ENCODE data around the gene GXYLT2. TPM values are rescaled to one million over a fixed set of nuclear protein-coding genes. Genes with fewer than 3 reads are reported as not detected.

Gene GXYLT2
- total RNA-seq, 2 donors from 2014 or later: 32.4 to 35.1 TPM

- H3K4me3 ChIP-seq: no peak overlapping the region
- no peak for ATAC-seq (ENCODE audit: insufficient number of reproducible peaks, low FRiP score, low read depth)
Observed at GRCh38 chr3:72932416-72932815, 44.6 kb downstream of the GXYLT2 start.

GRCh38 chr3:72938471-72939265 lies 50.8 kb downstream of the GXYLT2 start:
- TF ChIP-seq CTCF (IDR thresholded peaks at IDR 0.05): peak; percentile 79
- peak overlapping the region; percentile 46 for H3K4me3 ChIP-seq
- peak; percentile 92 for ATAC-seq (ENCODE audit: insufficient number of reproducible peaks, low FRiP score, low read depth)
- H3K27me3 ChIP-seq (replicated peaks; ENCODE audit: insufficient read depth): no peaks in the 10 kb centered on the region
- DNase-seq (ENCODE audit: low spot score): peak; percentile 13
- H3K27ac ChIP-seq: peak overlapping the region; percentile 23 to 50
- H3K4me1 ChIP-seq (ENCODE audit: control insufficient read depth in 1 of 2, low read depth in 2 of 2): peaks cover 3 to 12% of the 10 kb centered on the region in 2 donors
- no peaks in the 10 kb centered on the region for H3K36me3 ChIP-seq
- H3K9me3 ChIP-seq: no peaks in the 10 kb centered on the region

More at GRCh38 chr3:72932416-72932815, 44.6 kb downstream of the GXYLT2 start:
- no peak for DNase-seq (ENCODE audit: low spot score)
- H3K27ac ChIP-seq: no peak overlapping the region
- peaks cover 0 to 4% of the 10 kb centered on the region in 2 donors for H3K4me1 ChIP-seq (ENCODE audit: control insufficient read depth in 1 of 2, low read depth in 2 of 2)
- TF ChIP-seq CTCF (IDR thresholded peaks at IDR 0.05): no peak
- H3K36me3 ChIP-seq: no peaks in the 10 kb centered on the region
- no peaks in the 10 kb centered on the region for H3K9me3 ChIP-seq
- H3K27me3 ChIP-seq (replicated peaks; ENCODE audit: insufficient read depth): no peaks in the 10 kb centered on the region

- ATAC-seq (ENCODE audit: insufficient number of reproducible peaks, low FRiP score, low read depth) (no peak), DNase-seq (ENCODE audit: low spot score) (no peak)
- Histone ChIP-seq H3K27me3 (replicated peaks; ENCODE audit: insufficient read depth) (no peaks in the 10 kb centered on the region), H3K4me1 (ENCODE audit: control insufficient read depth in 1 of 2, low read depth in 2 of 2) (peaks cover 3 to 8% of the 10 kb centered on the region in 2 donors), H3K4me3 (no peak overlapping the region), H3K27ac (no peak overlapping the region), H3K36me3 (no peaks in the 10 kb centered on the region), H3K9me3 (no peaks in the 10 kb centered on the region)
- no peak for TF ChIP-seq CTCF (IDR thresholded peaks at IDR 0.05)
Observed at GRCh38 chr3:72941245-72941644, 53.4 kb downstream of the GXYLT2 start.

GRCh38 chr3:72942427-72942826 lies 54.6 kb downstream of the GXYLT2 start:
- ATAC-seq (ENCODE audit: insufficient number of reproducible peaks, low FRiP score, low read depth): no peak
- no peak overlapping the region for H3K27ac ChIP-seq
- TF ChIP-seq CTCF (IDR thresholded peaks at IDR 0.05): no peak
- H3K27me3 ChIP-seq (replicated peaks; ENCODE audit: insufficient read depth): no peaks in the 10 kb centered on the region
- DNase-seq (ENCODE audit: low spot score): no peak
- no peak overlapping the region for H3K4me3 ChIP-seq
- H3K4me1 ChIP-seq (ENCODE audit: control insufficient read depth in 1 of 2, low read depth in 2 of 2): peaks cover 3 to 8% of the 10 kb centered on the region in 2 donors
- H3K9me3 ChIP-seq: no peaks in the 10 kb centered on the region
- no peaks in the 10 kb centered on the region for H3K36me3 ChIP-seq

GRCh38 chr3:72944696-72945095 lies 56.9 kb downstream of the GXYLT2 start:
- ATAC-seq (ENCODE audit: insufficient number of reproducible peaks, low FRiP score, low read depth): no peak
- Histone ChIP-seq H3K27ac (no peak overlapping the region), H3K9me3 (no peaks in the 10 kb centered on the region), H3K4me1 (ENCODE audit: control insufficient read depth in 1 of 2, low read depth in 2 of 2) (no peaks in the 10 kb centered on the region), H3K36me3 (no peaks in the 10 kb centered on the region), H3K4me3 (no peak overlapping the region), H3K27me3 (replicated peaks; ENCODE audit: insufficient read depth) (no peaks in the 10 kb centered on the region)
- TF ChIP-seq CTCF (IDR thresholded peaks at IDR 0.05): no peak
- DNase-seq (ENCODE audit: low spot score): no peak
